Activated B cell treated with CpG ODN at 0.5 μM for 24 hours (primary cell): ENCODE results near the gene CD5L. TPM values are rescaled to one million over a fixed set of nuclear protein-coding genes. Genes with fewer than 3 reads are reported as not detected.

Source experiments
- ATAC-seq: fragments of 200-7000 bp; cut with Tn5 transposase; one replicate; pipeline ENCODE4 v1.10.0; 2021; ENCODE audit warnings: low read depth, mild to moderate bottlenecking, moderate library complexity
- CTCF ChIA-PET: fragments of 350-600 bp; sonication (Branson Sonifier 250); formaldehyde crosslinking; loops from one replicate; lab custom pipeline; 2021; ENCODE audit warnings: antibody characterized with exemption; lab: Charles Lee
- POLR2A ChIA-PET: fragments of 350-600 bp; sonication (Branson Sonifier 250); formaldehyde crosslinking; loops from one replicate; lab custom pipeline; 2021; ENCODE audit warnings: antibody characterized with exemption; lab: Charles Lee
- DNase-seq: peaks from one replicate; pipeline ENCODE4 v3.0.0; 2022
- H3K27ac Mint-ChIP-seq: one replicate; pipeline ENCODE4 v1.8.0; 2020; ENCODE audit warnings: mixed read lengths
- H3K27me3 Mint-ChIP-seq: one replicate; pipeline ENCODE4 v1.8.0; 2021; ENCODE audit warnings: mixed read lengths
- H3K36me3 Mint-ChIP-seq: one replicate; pipeline ENCODE4 v1.8.0; 2021; ENCODE audit warnings: low read depth, mixed read lengths
- H3K4me1 Mint-ChIP-seq: one replicate; pipeline ENCODE4 v1.8.0; 2021; ENCODE audit warnings: mixed read lengths
- H3K4me3 Mint-ChIP-seq: one replicate; pipeline ENCODE4 v1.8.0; 2020; ENCODE audit warnings: mild to moderate bottlenecking, mixed read lengths
- H3K9me3 Mint-ChIP-seq: one replicate; pipeline ENCODE4 v1.8.0; 2020; ENCODE audit warnings: mixed read lengths
- CTCF ChIP-seq: fragments of 200-600 bp; IDR thresholded peaks from one replicate; pipeline ENCODE4 v1.8.0; 2022; ENCODE audit warnings: antibody characterized with exemption, mild to moderate bottlenecking
- intact Hi-C: fragments of 100-400 bp; cut with micrococcal nuclease; formaldehyde crosslinking; loops from one replicate; pipeline ENCODE4 v1.15.1; 2024
- total RNA-seq: library from RNA; stranded (reverse); gene quantifications from 2 replicates; pipeline ENCODE4 v1.2.3, GENCODE V29; 2022

Gene CD5L
- total RNA-seq, 1 donor from 2014 or later = 0.20 TPM

GRCh38 chr1:157829210-157829609 lies 12.4 kb downstream of the CD5L start:
- CTCF ChIA-PET = interaction anchor here (0.8 to 2.4 kb wide), 6 partner anchors 13 to 249 kb away, joined by 3 to 8 read pairs (median 5); partner anchors contain the start of gene CD5L
- H3K36me3 Mint-ChIP-seq = no peaks in the 10 kb centered on the region
- no peak for TF ChIP-seq CTCF
- intact Hi-C loops = loop anchor here (1.0 kb wide), 1 partner anchor 9 kb away; the partner anchor contains the start of gene FCRL1
- POLR2A ChIA-PET = interaction anchor here (0.8 to 3.8 kb wide), 9 partner anchors 9 to 263 kb away, joined by 3 to 25 read pairs (median 3); partner anchors contain the start of gene FCRL1
- peaks cover 50% of the 10 kb centered on the region for H3K4me1 Mint-ChIP-seq
- H3K27ac Mint-ChIP-seq = no peak overlapping the region
- no peak for DNase-seq
- H3K27me3 Mint-ChIP-seq = no peaks in the 10 kb centered on the region
- H3K9me3 Mint-ChIP-seq = no peaks in the 10 kb centered on the region
- H3K4me3 Mint-ChIP-seq = no peak overlapping the region
- peak; percentile 53 for ATAC-seq

GRCh38 chr1:157820299-157820698 lies 21.3 kb downstream of the CD5L start:
- intact Hi-C loops = loop anchor here (1.0 to 2.0 kb wide), 4 partner anchors 9 to 46 kb away; no protein-coding TSS in a partner anchor
- TF ChIP-seq CTCF = no peak
- ATAC-seq = peak; percentile 12

GRCh38 chr1:157819896-157820295 lies 21.7 kb downstream of the CD5L start, which contains the start of gene FCRL1:
FCRL1 (minus strand) TSS chr1:157820120; CDS start chr1:157820037, 83 bp downstream.
- intact Hi-C loops = loop anchor here (1.0 to 10.0 kb wide), 5 partner anchors 9 to 1195 kb away; no protein-coding TSS in a partner anchor
- peak; percentile 88 for ATAC-seq

More at GRCh38 chr1:157820299-157820698, 21.3 kb downstream of the CD5L start:
- Mint-ChIP-seq H3K27me3 (no peaks in the 10 kb centered on the region), H3K27ac (no peak overlapping the region), H3K36me3 (peaks cover 13% of the 10 kb centered on the region), H3K4me1 (peaks cover 23% of the 10 kb centered on the region), H3K9me3 (no peaks in the 10 kb centered on the region), H3K4me3 (no peak overlapping the region)
- POLR2A ChIA-PET = interaction anchor here (0.8 to 4.5 kb wide), 15 partner anchors 9 to 259 kb away, joined by 3 to 30 read pairs (median 6); partner anchors contain the start of gene FCRL2
- no peak for DNase-seq
- CTCF ChIA-PET = interaction anchor here (1.0 to 2.5 kb wide), 5 partner anchors 9 to 240 kb away, joined by 4 to 8 read pairs (median 6); no protein-coding TSS in a partner anchor

GRCh38 chr1:157819215-157819614 lies 22.4 kb downstream of the CD5L start:
- H3K4me1 Mint-ChIP-seq = peaks cover 32% of the 10 kb centered on the region
- no peak for ATAC-seq
- no peak for TF ChIP-seq CTCF
- ChIA-PET POLR2A (interaction anchor here (0.6 to 4.5 kb wide), 14 partner anchors 10 to 93 kb away, joined by 3 to 30 read pairs (median 6); partner anchors contain the start of gene FCRL2), CTCF (interaction anchor here (0.9 to 2.5 kb wide), 4 partner anchors 21 to 239 kb away, joined by 3 to 8 read pairs (median 5); no protein-coding TSS in a partner anchor)
- no peak overlapping the region for H3K4me3 Mint-ChIP-seq
- peaks cover 15% of the 10 kb centered on the region for H3K36me3 Mint-ChIP-seq
- no peak for DNase-seq
- no peak overlapping the region for H3K27ac Mint-ChIP-seq
- no peaks in the 10 kb centered on the region for H3K9me3 Mint-ChIP-seq
- intact Hi-C loops = loop anchor here (10.0 kb wide), 1 partner anchor 1196 kb away; no protein-coding TSS in a partner anchor
- no peaks in the 10 kb centered on the region for H3K27me3 Mint-ChIP-seq

More at GRCh38 chr1:157819896-157820295, 21.7 kb downstream of the CD5L start, which contains the start of gene FCRL1:
- Mint-ChIP-seq H3K4me1 (peaks cover 28% of the 10 kb centered on the region), H3K36me3 (peaks cover 13% of the 10 kb centered on the region), H3K27ac (no peak within 1 kb of the TSS), H3K9me3 (no peaks in the 10 kb centered on the region), H3K4me3 (no peak within 1 kb of the TSS), H3K27me3 (no peaks in the 10 kb centered on the region)
- CTCF ChIA-PET = interaction anchor here (0.9 to 2.5 kb wide), 5 partner anchors 8 to 239 kb away, joined by 3 to 8 read pairs (median 5); no protein-coding TSS in a partner anchor
- no peak for TF ChIP-seq CTCF
- POLR2A ChIA-PET = interaction anchor here (0.8 to 4.5 kb wide), 17 partner anchors 9 to 93 kb away, joined by 3 to 30 read pairs (median 6); partner anchors contain the start of gene FCRL2
- DNase-seq = peak; percentile 33

- TF ChIP-seq CTCF = no peak
- H3K36me3 Mint-ChIP-seq = peaks cover 60% of the 10 kb centered on the region
Measured at GRCh38 chr1:157813269-157813668, 28.3 kb downstream of the CD5L start.

More at GRCh38 chr1:157813269-157813668, 28.3 kb downstream of the CD5L start:
- POLR2A ChIA-PET = interaction anchor here (1.2 to 1.5 kb wide), 2 partner anchors 31 to 36 kb away, joined by 3 to 5 read pairs; partner anchors contain the start of gene FCRL2
- H3K27me3 Mint-ChIP-seq = no peaks in the 10 kb centered on the region
- H3K4me3 Mint-ChIP-seq = peak overlapping the region; percentile 44
- ATAC-seq (no peak), DNase-seq (no peak)
- H3K4me1 Mint-ChIP-seq = peaks cover 82% of the 10 kb centered on the region
- no peaks in the 10 kb centered on the region for H3K9me3 Mint-ChIP-seq
- intact Hi-C loops = loop anchor here (10.0 kb wide), 1 partner anchor 1202 kb away; no protein-coding TSS in a partner anchor
- CTCF ChIA-PET = interaction anchor here (1.2 kb wide), 1 partner anchor 228 kb away, joined by 3 read pairs; no protein-coding TSS in a partner anchor
- H3K27ac Mint-ChIP-seq = no peak overlapping the region
